ENCODE measurements around the gene PLBD2.

- TF ChIP-seq, protein P1, sequence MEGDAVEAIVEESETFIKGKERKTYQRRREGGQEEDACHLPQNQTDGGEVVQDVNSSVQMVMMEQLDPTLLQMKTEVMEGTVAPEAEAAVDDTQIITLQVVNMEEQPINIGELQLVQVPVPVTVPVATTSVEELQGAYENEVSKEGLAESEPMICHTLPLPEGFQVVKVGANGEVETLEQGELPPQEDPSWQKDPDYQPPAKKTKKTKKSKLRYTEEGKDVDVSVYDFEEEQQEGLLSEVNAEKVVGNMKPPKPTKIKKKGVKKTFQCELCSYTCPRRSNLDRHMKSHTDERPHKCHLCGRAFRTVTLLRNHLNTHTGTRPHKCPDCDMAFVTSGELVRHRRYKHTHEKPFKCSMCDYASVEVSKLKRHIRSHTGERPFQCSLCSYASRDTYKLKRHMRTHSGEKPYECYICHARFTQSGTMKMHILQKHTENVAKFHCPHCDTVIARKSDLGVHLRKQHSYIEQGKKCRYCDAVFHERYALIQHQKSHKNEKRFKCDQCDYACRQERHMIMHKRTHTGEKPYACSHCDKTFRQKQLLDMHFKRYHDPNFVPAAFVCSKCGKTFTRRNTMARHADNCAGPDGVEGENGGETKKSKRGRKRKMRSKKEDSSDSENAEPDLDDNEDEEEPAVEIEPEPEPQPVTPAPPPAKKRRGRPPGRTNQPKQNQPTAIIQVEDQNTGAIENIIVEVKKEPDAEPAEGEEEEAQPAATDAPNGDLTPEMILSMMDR (IDR thresholded peaks at IDR 0.05) = no peak
- TF ChIP-seq POLR2A (IDR thresholded peaks at IDR 0.05) = no peak
These were observed 26.4 kb downstream of the PLBD2 start for GRCh38 chr12:113384778-113385177.
